NK-92 (cell line): Measurements from ENCODE around the gene HOXC12.

ENCODE experiments used
- DNase-seq: peaks from one replicate; lab custom pipeline; 2025; ENCODE audit not compliant: unreplicated experiment; lab: John Stamatoyannopoulos, UW

Gene HOXC12

GRCh38 chr12:53971686-53972085, 17.0 kb downstream of the HOXC12 start:
- DNase-seq = no peak

GRCh38 chr12:53972152-53972702, 17.5 kb downstream of the HOXC12 start:
- DNase-seq = no peak

DNA sequence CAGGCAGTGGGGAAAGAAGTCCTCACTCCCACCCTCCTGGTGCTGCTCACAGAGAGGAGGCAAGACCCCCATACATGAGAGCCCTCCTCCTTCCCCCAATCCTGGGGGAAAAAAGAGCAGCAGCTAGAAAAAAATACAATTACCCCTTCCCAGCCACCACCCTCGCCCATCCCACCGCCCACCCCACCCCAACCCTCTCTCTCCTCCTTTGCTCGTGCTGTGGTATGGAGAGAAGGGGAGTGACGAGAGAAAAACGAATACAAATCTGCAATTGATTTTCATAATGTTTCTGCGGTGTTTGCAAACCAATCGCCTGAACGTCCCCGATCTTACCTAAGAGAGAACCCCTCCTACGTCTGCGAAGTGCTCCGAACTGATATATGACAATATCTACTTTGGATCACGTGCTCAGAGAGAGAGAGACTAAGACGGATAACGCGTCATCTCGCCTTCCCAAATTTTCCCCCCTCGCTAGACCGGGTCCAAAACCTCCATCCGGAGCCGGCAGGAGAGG, 18.1 kb downstream of the HOXC12 start, which contains the start of gene HOXC11:
Gene HOXC11, plus strand, starts transcription at position 405 of the 514 bp plus-strand sequence. CDS start 116 bp downstream, outside the sequence.
- no peak for DNase-seq

DNA sequence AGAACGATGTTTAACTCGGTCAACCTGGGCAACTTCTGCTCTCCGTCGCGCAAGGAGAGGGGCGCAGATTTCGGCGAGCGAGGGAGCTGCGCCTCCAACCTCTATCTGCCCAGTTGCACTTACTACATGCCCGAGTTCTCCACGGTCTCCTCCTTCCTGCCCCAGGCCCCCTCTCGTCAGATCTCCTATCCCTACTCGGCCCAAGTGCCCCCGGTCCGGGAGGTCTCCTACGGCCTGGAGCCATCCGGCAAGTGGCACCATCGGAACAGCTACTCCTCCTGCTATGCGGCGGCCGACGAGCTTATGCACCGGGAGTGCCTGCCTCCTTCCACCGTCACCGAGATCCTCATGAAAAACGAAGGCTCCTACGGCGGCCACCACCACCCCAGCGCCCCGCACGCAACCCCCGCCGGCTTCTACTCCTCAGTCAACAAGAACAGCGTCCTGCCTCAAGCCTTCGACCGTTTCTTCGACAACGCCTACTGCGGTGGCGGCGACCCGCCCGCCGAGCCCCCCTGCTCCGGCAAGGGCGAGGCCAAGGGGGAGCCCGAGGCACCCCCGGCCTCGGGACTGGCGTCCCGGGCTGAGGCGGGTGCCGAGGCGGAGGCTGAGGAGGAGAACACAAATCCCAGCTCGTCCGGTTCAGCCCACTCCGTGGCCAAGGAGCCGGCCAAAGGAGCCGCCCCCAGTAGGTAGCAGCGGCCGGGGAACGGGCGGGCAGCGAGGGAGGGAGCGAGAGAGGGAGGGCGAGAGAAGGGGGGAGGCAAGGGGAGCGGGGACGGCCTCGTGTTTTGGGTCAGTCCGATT, 18.7 kb downstream of the HOXC12 start:
- no peak for DNase-seq

- DNase-seq = no peak
Observed at GRCh38 chr12:53974084-53975063, 19.7 kb downstream of the HOXC12 start, which contains the start of gene HOTAIR. Gene HOTAIR, minus strand, starts transcription at chr12:53974954.

- DNase-seq = no peak
Observed at GRCh38 chr12:53975064-53975471, 20.4 kb downstream of the HOXC12 start.

- no peak for DNase-seq
Observed at GRCh38 chr12:53975479-53976152, 20.9 kb downstream of the HOXC12 start.

DNA sequence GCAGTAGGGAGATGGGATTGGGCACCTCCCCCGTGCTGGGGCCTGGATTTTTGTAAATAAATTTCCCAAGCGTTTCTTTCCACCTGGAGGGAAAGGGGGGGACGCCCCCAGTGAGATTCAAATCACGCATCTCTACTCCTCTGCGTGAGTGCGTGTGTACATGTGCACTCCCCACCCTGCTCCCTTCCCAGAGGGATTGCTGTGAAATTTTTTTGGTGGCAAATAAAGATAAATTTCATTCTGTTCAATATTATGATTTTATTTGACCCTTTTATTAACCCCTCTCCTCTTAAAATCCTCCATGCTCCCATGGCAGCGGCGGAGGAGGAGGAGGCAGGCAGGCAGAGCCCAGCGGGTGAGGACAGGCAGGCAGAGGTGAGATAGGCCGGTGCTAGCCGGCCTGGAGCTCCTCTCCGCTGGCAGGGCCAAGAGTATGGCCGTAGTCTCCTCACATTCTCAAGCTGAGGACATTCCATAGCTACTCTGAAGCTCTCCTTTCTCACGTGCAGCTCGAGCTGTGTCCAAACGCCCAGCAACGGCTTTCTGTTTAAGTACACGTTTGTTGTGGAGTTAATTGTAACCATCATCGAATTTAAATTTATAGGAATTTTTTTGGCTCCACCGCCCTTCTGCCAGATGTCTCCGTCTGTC, 21.6 kb downstream of the HOXC12 start:
- no peak for DNase-seq

DNA sequence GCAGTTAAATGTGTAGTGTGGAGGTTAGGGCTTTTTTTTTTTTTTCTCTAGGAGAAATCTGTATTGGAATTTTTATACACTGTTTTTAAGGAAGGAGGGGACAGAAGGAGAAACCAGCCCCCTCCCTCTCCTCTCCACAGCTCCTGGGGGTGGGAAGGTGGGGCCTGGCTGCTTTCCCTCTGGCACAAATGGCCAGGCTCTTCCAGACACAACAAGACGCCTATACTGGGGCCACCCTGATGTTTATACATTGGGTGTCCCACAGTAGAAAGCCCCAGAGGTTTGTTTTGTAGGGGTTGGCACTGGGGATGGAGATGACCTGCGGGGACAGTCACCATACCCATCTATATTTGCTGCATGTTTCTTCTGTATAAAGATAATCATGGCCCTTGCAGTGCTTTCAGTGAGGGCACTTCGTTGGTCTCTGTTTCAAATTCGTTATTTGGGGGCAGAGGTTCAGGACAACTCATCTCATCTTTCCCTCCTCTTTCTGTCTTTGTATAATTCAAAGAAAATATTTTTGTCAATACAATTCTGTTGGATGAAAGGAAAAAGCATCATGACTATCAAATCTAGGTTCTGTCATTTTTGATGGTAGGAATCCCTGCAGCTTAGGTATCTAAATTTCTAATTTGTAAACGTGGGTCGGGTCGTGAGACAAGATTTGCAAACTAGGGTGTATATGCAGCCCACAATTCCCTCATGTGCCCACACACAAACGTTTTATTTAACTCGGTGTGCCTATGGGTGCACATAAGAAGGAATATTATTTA, 22.3 kb downstream of the HOXC12 start:
- no peak for DNase-seq

DNA sequence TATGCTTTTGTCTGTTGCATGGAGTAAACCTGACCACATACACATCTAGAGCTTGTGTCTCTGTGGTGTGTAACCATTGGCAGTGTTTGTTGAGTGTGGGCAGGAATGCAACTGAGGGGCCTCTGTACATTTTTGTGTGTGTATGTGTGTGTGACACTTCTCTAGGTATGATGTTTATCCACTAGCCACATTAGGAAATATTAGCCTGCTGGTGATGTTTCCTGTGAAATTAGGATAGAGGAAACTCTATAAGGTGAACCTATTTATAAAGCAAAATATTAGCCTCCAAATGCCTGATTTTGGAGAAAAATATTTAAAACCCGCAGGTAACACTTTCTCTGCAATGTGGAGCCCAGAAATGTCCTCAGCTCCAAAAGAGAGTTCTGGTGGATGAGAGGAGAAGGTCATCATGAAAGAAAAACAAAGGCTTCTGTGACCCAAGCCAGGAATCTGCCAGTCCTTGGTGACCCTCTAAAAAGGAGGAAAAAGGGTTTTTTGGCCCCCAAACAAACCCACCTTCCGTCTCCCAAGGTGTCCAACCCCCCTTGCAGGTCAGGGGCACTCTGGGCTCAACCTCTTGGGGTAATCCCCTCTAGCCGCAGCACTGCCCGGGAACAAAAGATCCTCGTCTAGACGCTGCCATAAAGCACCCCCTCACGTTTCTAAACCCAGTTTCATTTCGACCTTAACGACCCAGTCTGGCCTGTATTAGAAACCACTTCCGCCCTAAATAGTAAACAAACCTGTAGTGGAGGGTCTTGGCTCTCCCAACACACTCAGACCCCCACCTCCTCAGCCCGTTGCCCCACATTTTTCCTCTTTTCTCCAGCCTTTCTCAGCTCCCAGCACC, 23.1 kb downstream of the HOXC12 start:
- DNase-seq = no peak

- DNase-seq = no peak
Observed at GRCh38 chr12:53978477-53979356, 24.0 kb downstream of the HOXC12 start.

DNA sequence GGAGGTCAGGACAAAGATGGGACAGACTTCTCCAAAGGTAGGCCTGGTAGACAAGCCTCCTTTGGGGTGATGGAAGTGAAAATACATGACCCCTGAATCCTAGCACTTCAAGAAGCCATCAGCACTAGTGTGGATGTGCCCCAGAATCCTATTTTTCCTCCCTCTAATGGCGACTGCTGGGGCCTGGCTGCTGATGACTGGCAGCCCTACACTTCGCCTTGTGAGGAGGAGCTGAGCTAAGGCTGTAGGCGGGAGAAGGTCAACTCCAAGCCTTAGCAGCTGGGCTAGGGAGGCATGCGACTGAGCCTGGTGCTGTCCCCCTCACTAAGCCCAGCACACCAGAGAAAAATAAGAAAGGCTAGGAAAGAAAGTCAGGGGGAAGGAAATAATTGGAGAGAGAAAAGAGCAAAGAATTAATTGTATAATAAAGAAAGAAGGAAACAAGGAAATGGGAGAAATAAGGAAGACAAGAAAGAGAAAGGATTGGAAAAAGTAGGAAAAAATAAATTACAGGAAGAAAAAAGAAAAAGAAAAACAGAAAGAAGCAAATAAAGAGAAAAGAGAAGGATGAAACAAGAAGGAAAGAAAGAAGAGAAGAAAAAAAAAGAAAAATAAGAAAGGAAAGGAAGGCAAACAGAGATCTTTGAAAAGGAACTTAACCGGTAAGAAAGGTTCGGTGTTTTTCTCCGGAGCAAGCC, 25.6 kb downstream of the HOXC12 start:
- no peak for DNase-seq

- DNase-seq = no peak
Observed at GRCh38 chr12:53980802-53981496, 26.2 kb downstream of the HOXC12 start.

GRCh38 chr12:53981634-53982565, 27.2 kb downstream of the HOXC12 start:
- DNase-seq = no peak
